Osteoblast (primary cell): ENCODE measurements around the gene SDF2L1. TPM values are rescaled to one million over a fixed set of nuclear protein-coding genes. Genes with fewer than 3 reads are reported as not detected.

Source experiments
- DNase-seq: peaks from one replicate; pipeline ENCODE4 v3.0.0; 2011; ENCODE audit warnings: low spot score, mixed read lengths; ENCODE audit not compliant: insufficient read length; ENCODE audit errors: missing footprints
- H2AFZ ChIP-seq: 2 replicates; pipeline ENCODE4 v1.6.0; 2011; ENCODE audit warnings: mild to moderate bottlenecking, low read length
- H3K27ac ChIP-seq: 2 replicates; pipeline ENCODE4 v1.5.1; 2011; ENCODE audit warnings: mild to moderate bottlenecking, low read depth, low read length, moderate library complexity
- H3K27me3 ChIP-seq: 2 replicates; pipeline ENCODE4 v1.6.0; 2012; ENCODE audit warnings: mild to moderate bottlenecking, control low read depth, inconsistent platforms, low read length, moderate library complexity; ENCODE audit not compliant: insufficient read depth
- H3K36me3 ChIP-seq: 2 replicates; pipeline ENCODE4 v1.5.1; 2011; ENCODE audit warnings: mild to moderate bottlenecking, low read length, control low read depth, moderate library complexity; ENCODE audit not compliant: insufficient read depth
- H3K4me1 ChIP-seq: 2 replicates; pipeline ENCODE4 v1.5.1; 2011; ENCODE audit warnings: mild to moderate bottlenecking, low read length, control low read depth, moderate library complexity; ENCODE audit not compliant: insufficient read depth
- H3K4me2 ChIP-seq: 2 replicates; pipeline ENCODE4 v1.6.0; 2011; ENCODE audit warnings: mild to moderate bottlenecking, low read length; ENCODE audit not compliant: insufficient read depth
- H3K4me3 ChIP-seq: fragments of 200-600 bp; sonication (generic); 3 replicates; pipeline ENCODE4 v1.5.1; 2012; ENCODE audit warnings: mild to moderate bottlenecking, low read length, inconsistent platforms; ENCODE audit not compliant: insufficient read depth
- H3K79me2 ChIP-seq: 2 replicates; pipeline ENCODE4 v1.6.0; 2012; ENCODE audit warnings: mild to moderate bottlenecking, low read length, control low read depth, inconsistent platforms; ENCODE audit not compliant: insufficient read depth
- H3K9me3 ChIP-seq: 2 replicates; pipeline ENCODE4 v1.5.1; 2011; ENCODE audit warnings: low read depth, low read length, control low read depth
- H4K20me1 ChIP-seq: 2 replicates; pipeline ENCODE4 v1.6.0; 2012; ENCODE audit warnings: mild to moderate bottlenecking, low read length, control low read depth; ENCODE audit not compliant: insufficient read depth
- total RNA-seq: library from RNA; depleted of rRNA; stranded (reverse); fragments of >200 nt; gene quantifications from 2 replicates; pipeline ENCODE4 v1.2.3, GENCODE V29; 2012
- TF ChIP-seq, protein P1 (sequence below): IDR thresholded peaks from 2 replicates; pipeline ENCODE4 v1.5.1; 2011; ENCODE audit warnings: mild to moderate bottlenecking, low read depth, low read length, moderate library complexity; ENCODE audit errors: extremely low read depth

SDF2L1 gene
- total RNA-seq, 1 donor: 10.5 TPM

DNA sequence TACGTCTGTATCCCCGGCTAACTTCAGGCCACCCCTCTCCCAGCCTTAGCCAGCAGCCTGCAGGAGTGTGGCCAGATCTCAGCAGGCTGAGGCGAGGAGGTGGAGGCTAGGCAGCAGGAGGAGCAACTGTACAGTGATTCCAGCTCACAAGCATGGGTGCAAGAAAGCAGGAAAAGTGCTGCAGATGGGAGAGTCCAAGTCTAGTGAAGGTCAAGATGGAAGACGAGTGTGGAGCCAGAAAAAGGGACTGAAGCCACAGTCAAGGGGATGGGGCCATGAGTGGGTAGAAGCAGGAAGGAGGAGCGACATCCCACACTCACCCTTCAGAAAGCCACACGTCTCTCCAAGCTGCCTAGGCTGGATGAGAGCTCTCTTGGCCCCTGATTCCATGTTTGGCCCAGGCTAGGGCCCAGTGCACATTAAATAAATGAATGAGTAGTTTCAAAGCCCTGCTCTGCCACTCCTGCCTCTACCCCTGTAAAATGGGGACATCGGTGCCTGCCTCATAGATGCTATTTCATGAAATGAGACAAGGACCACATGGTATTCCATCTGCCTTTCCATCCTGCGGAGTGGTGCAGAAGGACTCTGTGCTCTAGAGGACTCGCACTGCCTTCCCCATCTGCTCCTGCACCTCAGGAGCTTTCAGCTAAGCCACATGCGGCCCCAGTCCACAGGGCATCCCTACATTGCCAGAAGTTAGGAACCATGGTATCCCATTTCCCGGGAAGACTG, 15.2 kb upstream of the SDF2L1 start:
- H3K27me3 ChIP-seq: no peaks in the 10 kb centered on the region
- no peak overlapping the region for H3K4me2 ChIP-seq
- H3K9me3 ChIP-seq: no peaks in the 10 kb centered on the region
- no peak overlapping the region for H2AFZ ChIP-seq
- no peak overlapping the region for H3K27ac ChIP-seq
- H3K4me1 ChIP-seq: peaks cover 9% of the 10 kb centered on the region
- H4K20me1 ChIP-seq: peaks cover 49% of the 10 kb centered on the region
- no peak for DNase-seq
- peaks cover 24% of the 10 kb centered on the region for H3K36me3 ChIP-seq
- no peak overlapping the region for H3K4me3 ChIP-seq
- peaks cover 62% of the 10 kb centered on the region for H3K79me2 ChIP-seq
- TF ChIP-seq, protein P1, sequence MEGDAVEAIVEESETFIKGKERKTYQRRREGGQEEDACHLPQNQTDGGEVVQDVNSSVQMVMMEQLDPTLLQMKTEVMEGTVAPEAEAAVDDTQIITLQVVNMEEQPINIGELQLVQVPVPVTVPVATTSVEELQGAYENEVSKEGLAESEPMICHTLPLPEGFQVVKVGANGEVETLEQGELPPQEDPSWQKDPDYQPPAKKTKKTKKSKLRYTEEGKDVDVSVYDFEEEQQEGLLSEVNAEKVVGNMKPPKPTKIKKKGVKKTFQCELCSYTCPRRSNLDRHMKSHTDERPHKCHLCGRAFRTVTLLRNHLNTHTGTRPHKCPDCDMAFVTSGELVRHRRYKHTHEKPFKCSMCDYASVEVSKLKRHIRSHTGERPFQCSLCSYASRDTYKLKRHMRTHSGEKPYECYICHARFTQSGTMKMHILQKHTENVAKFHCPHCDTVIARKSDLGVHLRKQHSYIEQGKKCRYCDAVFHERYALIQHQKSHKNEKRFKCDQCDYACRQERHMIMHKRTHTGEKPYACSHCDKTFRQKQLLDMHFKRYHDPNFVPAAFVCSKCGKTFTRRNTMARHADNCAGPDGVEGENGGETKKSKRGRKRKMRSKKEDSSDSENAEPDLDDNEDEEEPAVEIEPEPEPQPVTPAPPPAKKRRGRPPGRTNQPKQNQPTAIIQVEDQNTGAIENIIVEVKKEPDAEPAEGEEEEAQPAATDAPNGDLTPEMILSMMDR: no peak

DNA sequence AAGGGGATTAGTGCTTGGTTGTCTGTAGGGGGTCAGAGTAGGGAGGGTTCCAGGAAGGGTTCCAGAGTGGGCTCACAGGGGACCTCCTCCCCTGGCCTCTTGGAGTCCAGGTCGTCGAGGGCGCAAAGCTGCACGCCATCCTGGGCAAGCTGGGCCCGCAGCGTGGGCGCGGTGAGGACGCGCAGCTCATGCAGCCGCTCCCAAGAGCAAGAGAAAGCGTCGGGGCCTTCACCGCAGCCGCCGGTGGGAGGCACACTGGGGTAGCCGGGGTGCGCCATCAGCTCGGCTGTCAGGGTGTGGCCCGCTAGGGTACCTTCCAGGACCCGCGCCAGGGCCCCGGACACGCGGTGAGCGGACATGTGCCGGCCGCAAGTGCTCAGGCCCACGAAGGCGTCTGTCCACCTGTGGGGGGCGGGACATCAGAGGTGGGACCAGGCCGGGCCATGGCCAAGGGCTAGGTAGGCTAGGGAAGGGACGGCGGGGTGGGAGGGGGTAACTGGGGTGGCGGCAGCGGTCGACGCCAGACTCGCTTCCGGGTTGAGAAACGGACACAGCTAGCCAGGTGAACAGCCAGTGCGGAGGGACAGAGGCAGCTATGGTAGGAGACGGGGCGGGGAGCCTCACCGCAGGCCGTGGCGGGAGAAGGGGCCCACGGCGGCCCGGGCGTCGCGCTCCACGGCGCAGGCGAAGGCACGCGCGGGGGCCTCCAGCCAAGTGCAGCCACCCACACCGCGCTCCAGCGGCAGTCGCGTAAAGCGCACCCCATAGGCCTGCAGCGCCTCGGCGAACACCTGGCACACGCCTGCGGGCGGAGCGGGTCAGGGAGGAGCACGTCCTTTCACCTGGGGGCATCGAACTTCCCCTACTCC, 13.5 kb upstream of the SDF2L1 start:
- Histone ChIP-seq H3K27ac (peak overlapping the region; percentile 77), H3K4me1 (peaks cover 9% of the 10 kb centered on the region), H3K4me3 (peak overlapping the region; percentile 96), H3K27me3 (no peaks in the 10 kb centered on the region), H2AFZ (no peak overlapping the region), H3K79me2 (peaks cover 45% of the 10 kb centered on the region), H3K36me3 (peaks cover 7% of the 10 kb centered on the region), H4K20me1 (peaks cover 35% of the 10 kb centered on the region), H3K4me2 (peak overlapping the region; percentile 94), H3K9me3 (no peaks in the 10 kb centered on the region)
- DNase-seq: no peak
- TF ChIP-seq, protein P1: no peak

DNA sequence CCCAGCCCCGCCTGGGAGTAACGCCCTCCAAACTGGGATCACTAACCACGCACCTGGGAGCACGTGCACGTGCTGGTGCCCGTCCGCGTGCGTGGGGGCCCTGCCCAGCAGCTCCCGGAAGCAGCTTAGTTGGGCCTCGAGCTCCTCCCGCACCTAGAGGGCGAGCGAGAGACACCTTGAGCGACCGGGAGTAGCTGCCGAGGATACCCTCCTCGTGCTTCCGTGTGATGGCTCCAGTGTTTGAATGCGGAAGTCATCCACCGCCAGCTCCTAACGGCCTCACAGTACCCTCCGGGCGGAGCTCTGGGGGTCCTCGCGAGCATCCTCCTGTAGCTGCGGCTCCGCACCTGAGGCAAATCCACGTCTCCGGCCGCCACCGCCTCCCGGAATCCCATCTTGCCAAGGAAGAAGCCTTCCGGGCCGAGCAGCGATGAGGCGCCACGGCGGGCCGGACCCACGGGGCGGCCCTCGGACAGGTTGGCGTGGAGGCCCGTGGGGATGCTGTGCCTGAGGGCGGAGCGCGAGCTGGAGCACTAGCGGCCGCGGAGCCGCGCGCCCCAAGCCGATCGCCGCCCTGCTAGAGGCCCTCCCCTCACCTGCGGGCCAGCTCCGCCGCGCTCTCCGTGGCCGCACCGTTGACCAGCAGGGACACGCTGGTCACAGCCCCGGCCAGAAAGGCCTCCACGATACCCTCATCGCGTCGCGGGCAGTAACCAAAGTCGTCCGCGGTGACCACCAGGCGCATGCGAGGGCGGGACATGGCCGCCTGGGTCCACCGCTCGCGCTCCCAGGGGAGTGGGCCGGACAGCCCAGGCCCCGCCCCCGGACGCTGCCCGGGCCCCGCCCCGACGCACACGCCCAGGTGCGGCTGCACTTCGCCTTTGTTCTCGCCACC, 12.6 kb upstream of the SDF2L1 start, which contains the start of gene YDJC:
YDJC (minus strand) TSS at position 768 of the 895 bp plus-strand sequence; CDS start at position 760, 8 bp downstream.
- H3K27me3 ChIP-seq: no peaks in the 10 kb centered on the region
- H3K79me2 ChIP-seq: peaks cover 36% of the 10 kb centered on the region
- H3K27ac ChIP-seq: peak within 1 kb of the TSS; percentile 77
- H3K4me1 ChIP-seq: peaks cover 4% of the 10 kb centered on the region
- DNase-seq: peak; percentile 99
- peaks cover 28% of the 10 kb centered on the region for H4K20me1 ChIP-seq
- peaks cover 3% of the 10 kb centered on the region for H3K36me3 ChIP-seq
- H3K9me3 ChIP-seq: no peaks in the 10 kb centered on the region
- TF ChIP-seq, protein P1: peak; percentile 45
- H2AFZ ChIP-seq: peak within 1 kb of the TSS; percentile 85
- H3K4me3 ChIP-seq: peak within 1 kb of the TSS; percentile 96
- peak within 1 kb of the TSS; percentile 94 for H3K4me2 ChIP-seq
